ENCODE data around the gene RAB31.

The RAB31 gene

GRCh38 chr18:9708434-9709303 is 568 bp downstream of the RAB31 start:
- FAIRE-seq (no peak), DNase-seq (ENCODE audit: insufficient read length, low spot score) (no peak)
- TF ChIP-seq CTCF (IDR thresholded peaks at IDR 0.05; ENCODE audit: insufficient read depth, missing control alignments): no peak

GRCh38 chr18:9709304-9709877 is 1.3 kb downstream of the RAB31 start:
- DNase-seq (ENCODE audit: insufficient read length, low spot score): no peak
- FAIRE-seq: no peak
- TF ChIP-seq CTCF (IDR thresholded peaks at IDR 0.05; ENCODE audit: insufficient read depth, missing control alignments): no peak

GRCh38 chr18:9710037-9710436 is 1.9 kb downstream of the RAB31 start:
- no peak for TF ChIP-seq CTCF (IDR thresholded peaks at IDR 0.05; ENCODE audit: insufficient read depth, missing control alignments)
- FAIRE-seq (no peak), DNase-seq (ENCODE audit: insufficient read length, low spot score) (no peak)

- no peak for TF ChIP-seq CTCF (IDR thresholded peaks at IDR 0.05; ENCODE audit: insufficient read depth, missing control alignments)
- DNase-seq (ENCODE audit: insufficient read length, low spot score) (no peak), FAIRE-seq (no peak)
These were observed 3.4 kb downstream of the RAB31 start for GRCh38 chr18:9711361-9712129.

GRCh38 chr18:9712130-9712577 is 4.1 kb downstream of the RAB31 start:
- FAIRE-seq: no peak
- TF ChIP-seq CTCF (IDR thresholded peaks at IDR 0.05; ENCODE audit: insufficient read depth, missing control alignments): no peak
- DNase-seq (ENCODE audit: insufficient read length, low spot score): no peak

GRCh38 chr18:9712611-9713010 is 4.5 kb downstream of the RAB31 start:
- DNase-seq (ENCODE audit: insufficient read length, low spot score) (no peak), FAIRE-seq (no peak)
- TF ChIP-seq CTCF (IDR thresholded peaks at IDR 0.05; ENCODE audit: insufficient read depth, missing control alignments): no peak
